ENCODE data around the gene IRX6.

GRCh38 chr16:55379371-55379770 lies 55.4 kb downstream of the IRX6 start:
- TF ChIP-seq ZNF12 (CRISPR knock-in tag; IDR thresholded peaks at IDR 0.05), result no peak
- no peak for TF ChIP-seq ZNF777 (CRISPR knock-in tag; IDR thresholded peaks at IDR 0.05)
- no peak for TF ChIP-seq CTCF (CRISPR knock-in tag; IDR thresholded peaks at IDR 0.05)
- no peak for TF ChIP-seq RBM39 (IDR thresholded peaks at IDR 0.05; ENCODE audit: low read depth, low read length, poor library complexity, severe bottlenecking)

Measured in HepG2 (cell line).